Adrenal gland (tissue), 12 donors: ENCODE measurements around the gene SLC1A2. TPM values are rescaled to one million over a fixed set of nuclear protein-coding genes. Genes with fewer than 3 reads are reported as not detected.

Experiments used
- DNase-seq, 7 donors: peaks; one replicate each; pipeline ENCODE4 v3.0.0-alpha.2; 2019 to 2020
- H3K27ac ChIP-seq, 5 donors: fragments of 200-600 bp; sonication (generic) in 4 of 5; 1 replicate in 3 of 5; 2 replicates in 2 of 5; pipeline versions ENCODE4 v1.5.1 to v1.8.0; 2016 to 2020; ENCODE audit warnings: mild to moderate bottlenecking in 1 of 5
- H3K27me3 ChIP-seq: fragments of 200-600 bp; 2 replicates; pipeline ENCODE4 v1.8.0; 2021
- H3K36me3 ChIP-seq, 2 donors: fragments of 200-600 bp; replicated peaks in 1 of 2; 1 replicate in 1 of 2; 2 replicates in 1 of 2; pipeline versions ENCODE4 v1.5.1 to v1.8.0; 2018 to 2022
- H3K4me1 ChIP-seq, 2 donors: fragments of 200-600 bp; replicated peaks in 1 of 2; 1 replicate in 1 of 2; 2 replicates in 1 of 2; pipeline versions ENCODE4 v1.5.1 to v1.8.0; 2018 to 2021
- H3K4me3 ChIP-seq, 4 donors: fragments of 200-600 bp; sonication (generic) in 3 of 4; one replicate each; pipeline ENCODE4 v1.5.1; 2016 to 2018
- H3K9me3 ChIP-seq, 3 donors: fragments of 200-600 bp; sonication (generic) in 1 of 3; replicated peaks in 1 of 3; 1 replicate in 2 of 3; 2 replicates in 1 of 3; pipeline versions ENCODE4 v1.5.1 to v1.8.0; 2016 to 2021
- CTCF ChIP-seq, 6 experiments: fragments of 450-650 bp in 4 of 6; fragments of 200-600 bp in 2 of 6; sonication (generic) in 1 of 6; IDR thresholded peaks; 1 replicate in 5 of 6; 2 replicates in 1 of 6; pipeline versions ENCODE4 v1.5.1 to v1.8.0; 2016 to 2021; ENCODE audit warnings: antibody characterized with exemption in 6 of 6, mild to moderate bottlenecking in 2 of 6, moderate library complexity in 1 of 6
- POLR2A ChIP-seq, 2 donors: fragments of 450-650 bp; IDR thresholded peaks; one replicate each; pipeline ENCODE4 v1.6.1; 2017; ENCODE audit warnings: antibody characterized with exemption in 2 of 2, mild to moderate bottlenecking in 2 of 2, moderate library complexity in 1 of 2
- WGBS, 4 donors: extraction: QIAGEN DNeasy Blood & Tissue Kit in 2 of 4; methylation state at CpG; one replicate each; pipeline versions ENCODE4 v1.1.5 to v1.1.7; 2013 to 2017; 5-methylcytosine and 5-hydroxymethylcytosine counted together
- intact Hi-C, 2 donors: fragments of 100-400 bp; cut with DNase I; formaldehyde crosslinking; loops; one replicate each; pipeline versions ENCODE4 v1.14.1 to v1.15.0; 2022 to 2023
- polyA plus RNA-seq, 3 donors: library from polyadenylated mRNA; stranded (reverse); fragments of 200-250 nt in 2 of 3; fragments of 350-450 nt in 1 of 3; fragmentation: Illumina TruSeq in 1 of 3; extraction: RNeasy Lipid Tissue Mini Kit (QIAGEN cat#74804) in 1 of 3; gene quantifications; one replicate each; pipeline ENCODE4 v1.2.3, GENCODE V29; 2013 to 2014
- total RNA-seq, 9 donors: library from RNA; depleted of rRNA in 4 of 9; stranded (reverse); fragments of >200 nt in 4 of 9; fragments of 120-200 nt in 1 of 9; fragmentation: NEBNext Ultra II Directional in 1 of 9; extraction: Animal tissue kit (Norgen Biotek cat#: 25700) in 1 of 9; gene quantifications; one replicate each; pipeline versions ENCODE4 v1.1.0 to v1.2.4, GENCODE V29; 2013 to 2023
- donor health status: healthy with polysubstance abuse.
- donor health status: Bipolar disorder and iron deficiency.
- donor health status: DM: yes; HTN: yes; CAD: no.
- donor health status: DM: no; HTN: no; CAD: no.
- donor health status: DM: no; HTN: no; CAD: no.
- donor health status: DM: yes; HTN: yes; CAD: no.

The SLC1A2 gene
- total and polyA plus RNA-seq, 12 donors = 1.4 to 517 (median 8.7) TPM

GRCh38 chr11:35257281-35257680 is 162.1 kb downstream of the SLC1A2 start:
- Histone ChIP-seq H3K4me3 (no peak overlapping the region), H3K36me3 (no peaks in the 10 kb centered on the region), H3K4me1 (no peaks in the 10 kb centered on the region), H3K27me3 (no peaks in the 10 kb centered on the region), H3K9me3 (no peaks in the 10 kb centered on the region), H3K27ac (no peak overlapping the region)
- intact Hi-C loops = no loop called here
- no peak for DNase-seq
- 43 to 60% (median 54%) methylated on average over 2 of the region's 2 CpGs for WGBS, 4 donors
- TF ChIP-seq CTCF (IDR thresholded peaks at IDR 0.05) (no peak), POLR2A (IDR thresholded peaks at IDR 0.05) (no peak)

GRCh38 chr11:35256296-35256695 is 163.1 kb downstream of the SLC1A2 start:
- no peak for DNase-seq
- Histone ChIP-seq H3K27ac (no peak overlapping the region), H3K4me1 (no peaks in the 10 kb centered on the region), H3K36me3 (no peaks in the 10 kb centered on the region), H3K27me3 (no peaks in the 10 kb centered on the region), H3K9me3 (no peaks in the 10 kb centered on the region), H3K4me3 (no peak overlapping the region)
- intact Hi-C loops = no loop called here
- TF ChIP-seq POLR2A (IDR thresholded peaks at IDR 0.05) (no peak), CTCF (IDR thresholded peaks at IDR 0.05) (no peak)

- no peaks in the 10 kb centered on the region for H3K36me3 ChIP-seq
- no peaks in the 10 kb centered on the region for H3K27me3 ChIP-seq
- H3K4me1 ChIP-seq = no peaks in the 10 kb centered on the region
- H3K27ac ChIP-seq = no peak overlapping the region
- H3K4me3 ChIP-seq = no peak overlapping the region
- TF ChIP-seq CTCF (IDR thresholded peaks at IDR 0.05) (no peak), POLR2A (IDR thresholded peaks at IDR 0.05) (no peak)
- no peak for DNase-seq
- intact Hi-C loops = no loop called here
- WGBS, 4 donors = 94 to 96% (median 95%) methylated on average over 2 of the region's 2 CpGs
- H3K9me3 ChIP-seq = no peaks in the 10 kb centered on the region
Observed at GRCh38 chr11:35255514-35255913, 163.8 kb downstream of the SLC1A2 start.

GRCh38 chr11:35253237-35253636 is 166.1 kb downstream of the SLC1A2 start:
- H3K4me3 ChIP-seq = no peak overlapping the region
- TF ChIP-seq POLR2A (IDR thresholded peaks at IDR 0.05) = no peak
- TF ChIP-seq CTCF (IDR thresholded peaks at IDR 0.05) = no peak
- no peaks in the 10 kb centered on the region for H3K9me3 ChIP-seq
- intact Hi-C loops = no loop called here
- no peaks in the 10 kb centered on the region for H3K4me1 ChIP-seq
- H3K36me3 ChIP-seq = no peaks in the 10 kb centered on the region
- H3K27ac ChIP-seq = no peak overlapping the region
- no peaks in the 10 kb centered on the region for H3K27me3 ChIP-seq
- no peak for DNase-seq
